ENCODE results near the gene AKT1. TPM values are rescaled to one million over a fixed set of nuclear protein-coding genes. Genes with fewer than 3 reads are reported as not detected.
A peak's percentile ranks its signal among the peaks of the same experiment; 100 is the strongest.
"Not testable (repeated sequence)": the region's sequence is repeated elsewhere in the genome, so short reads cannot be mapped to it uniquely, and the experiment has no call there.

Gene AKT1
- total RNA-seq, 4 donors from 2014 or later = 51.9 to 91.0 (median 88.7) TPM

- no peak overlapping the region for H3K4me3 ChIP-seq (ENCODE audit: low read depth, poor library complexity, severe bottlenecking)
- WGBS, 2 donors = 72 to 81% methylated on average over 9 to 12 of the region's 12 CpGs
- TF ChIP-seq POLR2A (IDR thresholded peaks at IDR 0.05) = no peak
- no peak for TF ChIP-seq CTCF (IDR thresholded peaks at IDR 0.05)
- intact Hi-C loops (cut with DNase I; ENCODE audit: low total_unique reads) = no loop called here
- DNase-seq (ENCODE audit: low spot score in 2 of 2) = no peak
Measured at GRCh38 chr14:104819361-104819781, 23.8 kb upstream of the AKT1 start.

- no peak for TF ChIP-seq CTCF (IDR thresholded peaks at IDR 0.05)
- no peak for TF ChIP-seq POLR2A (IDR thresholded peaks at IDR 0.05)
- intact Hi-C loops (cut with DNase I; ENCODE audit: low total_unique reads) = no loop called here
- H3K4me3 ChIP-seq (ENCODE audit: low read depth, poor library complexity, severe bottlenecking) = no peak overlapping the region
- DNase-seq (ENCODE audit: low spot score in 2 of 2) = no peak
- 80 to 85% methylated on average over 5 to 9 of the region's 9 CpGs for WGBS, 2 donors
Measured at GRCh38 chr14:104818714-104819161, 23.2 kb upstream of the AKT1 start.

GRCh38 chr14:104817930-104818713 lies 22.6 kb upstream of the AKT1 start:
- 93 to 95% methylated on average over 8 of the region's 8 CpGs for WGBS, 2 donors
- no peak overlapping the region for H3K4me3 ChIP-seq (ENCODE audit: low read depth, poor library complexity, severe bottlenecking)
- no peak for DNase-seq (ENCODE audit: low spot score in 2 of 2)
- no peak for TF ChIP-seq POLR2A (IDR thresholded peaks at IDR 0.05)
- intact Hi-C loops (cut with DNase I; ENCODE audit: low total_unique reads) = no loop called here

- intact Hi-C loops (cut with DNase I; ENCODE audit: low total_unique reads) = no loop called here
- 1 to 3% methylated on average over 8 of the region's 8 CpGs for WGBS, 2 donors
- DNase-seq (ENCODE audit: low spot score in 2 of 2) = peak in 1 of 2 donors; percentile 86
- H3K4me3 ChIP-seq (ENCODE audit: low read depth, poor library complexity, severe bottlenecking) = peak overlapping the region; percentile 83
- TF ChIP-seq POLR2A (IDR thresholded peaks at IDR 0.05) (no peak), CTCF (IDR thresholded peaks at IDR 0.05) (no peak)
Measured at GRCh38 chr14:104816616-104816884, 21.0 kb upstream of the AKT1 start.

- 71 to 74% methylated on average over 15 of the region's 15 CpGs for WGBS, 2 donors
- intact Hi-C loops (cut with DNase I; ENCODE audit: low total_unique reads) = not testable (repeated sequence)
Measured at GRCh38 chr14:104814701-104815100, 19.2 kb upstream of the AKT1 start.

GRCh38 chr14:104813286-104813685 lies 17.7 kb upstream of the AKT1 start:
- intact Hi-C loops (cut with DNase I; ENCODE audit: low total_unique reads) = no loop called here
- no peak for DNase-seq (ENCODE audit: low spot score in 2 of 2)
- H3K4me3 ChIP-seq (ENCODE audit: low read depth, poor library complexity, severe bottlenecking) = no peak overlapping the region
- WGBS, 2 donors = 79 to 84% methylated on average over 7 of the region's 7 CpGs
- TF ChIP-seq POLR2A (IDR thresholded peaks at IDR 0.05) (no peak), CTCF (IDR thresholded peaks at IDR 0.05) (no peak)

More at GRCh38 chr14:104814701-104815100, 19.2 kb upstream of the AKT1 start:
- DNase-seq (ENCODE audit: low spot score in 2 of 2); H3K4me3 ChIP-seq (ENCODE audit: low read depth, poor library complexity, severe bottlenecking): not testable (repeated sequence)

- intact Hi-C loops (cut with DNase I; ENCODE audit: low total_unique reads) = no loop called here
- no peak for DNase-seq (ENCODE audit: low spot score in 2 of 2)
- TF ChIP-seq POLR2A (IDR thresholded peaks at IDR 0.05) = no peak
- TF ChIP-seq CTCF (IDR thresholded peaks at IDR 0.05) = no peak
- H3K4me3 ChIP-seq (ENCODE audit: low read depth, poor library complexity, severe bottlenecking) = no peak overlapping the region
- WGBS, 2 donors = 89 to 96% methylated on average over 10 to 11 of the region's 11 CpGs
Measured at GRCh38 chr14:104810316-104810715, 14.8 kb upstream of the AKT1 start.
